IMR-90 (cell line): Measurements from ENCODE around the gene NRP1. TPM values are rescaled to one million over a fixed set of nuclear protein-coding genes. Genes with fewer than 3 reads are reported as not detected.

Source experiments
- ATAC-seq: fragments of 200-7000 bp; cut with Tn5 transposase; 2 replicates; pipeline ENCODE4 v1.9.1; 2020; ENCODE audit warnings: low read depth, mild to moderate bottlenecking, moderate library complexity
- BruUV-seq: library from RNA; stranded (reverse); fragments of 400-500 nt; replicated peaks from 2 replicates; lab custom pipeline; 2021; lab: Mats Ljungman, UMichigan
- CTCF ChIA-PET: fragments of 300-600 bp; formaldehyde crosslinking; extraction: SDS; loops from one replicate; lab custom pipeline; 2021; ENCODE audit warnings: antibody characterized with exemption; lab: Yijun Ruan, JAX
- POLR2A ChIA-PET: fragments of 300-600 bp; sonication (Branson Sonifier 250); formaldehyde crosslinking; loops from one replicate; lab custom pipeline; 2022; ENCODE audit warnings: antibody characterized with exemption; ENCODE audit not compliant: unreplicated experiment; lab: Charles Lee
- DNase-seq: peaks from one replicate; pipeline ENCODE4 v3.0.0; 2013
- H2AFZ ChIP-seq: replicated peaks from 2 replicates; pipeline ENCODE3; 2013; ENCODE audit warnings: low read length, mild to moderate bottlenecking; ENCODE audit not compliant: poor library complexity
- H2AK5ac ChIP-seq: 2 replicates; pipeline ENCODE4 v1.6.1; 2013; ENCODE audit warnings: low read depth, low read length, inconsistent platforms
- H2AK9ac ChIP-seq: replicated peaks from 2 replicates; pipeline ENCODE3; 2013; ENCODE audit warnings: mild to moderate bottlenecking, low read depth, low read length, moderate library complexity; ENCODE audit not compliant: poor library complexity
- H2BK120ac ChIP-seq: 2 replicates; pipeline ENCODE4 v1.6.1; 2013; ENCODE audit warnings: low read depth, low read length, inconsistent platforms
- H2BK15ac ChIP-seq: 3 replicates; pipeline ENCODE4 v1.6.1; 2013; ENCODE audit warnings: low read depth, low read length, inconsistent platforms
- H2BK20ac ChIP-seq: 2 replicates; pipeline ENCODE4 v1.6.1; 2013; ENCODE audit warnings: low read depth, mild to moderate bottlenecking, inconsistent platforms, low read length, moderate library complexity
- H2BK5ac ChIP-seq: 2 replicates; pipeline ENCODE4 v1.6.1; 2013; ENCODE audit warnings: mild to moderate bottlenecking, low read depth, low read length, inconsistent platforms; ENCODE audit not compliant: poor library complexity, severe bottlenecking
- H3K14ac ChIP-seq: replicated peaks from 2 replicates; pipeline ENCODE4 v1.6.1; 2013; ENCODE audit warnings: low read depth, low read length, inconsistent platforms
- H3K18ac ChIP-seq: 2 replicates; pipeline ENCODE4 v1.6.1; 2013; ENCODE audit warnings: low read depth, low read length, control low read depth
- H3K23ac ChIP-seq: 2 replicates; pipeline ENCODE4 v1.6.1; 2013; ENCODE audit warnings: low read depth, low read length, inconsistent platforms
- H3K27ac ChIP-seq: 2 replicates; pipeline ENCODE4 v1.5.1; 2013; ENCODE audit warnings: mild to moderate bottlenecking, control low read depth, low read length; ENCODE audit not compliant: insufficient read depth
- H3K27me3 ChIP-seq: 2 replicates; pipeline ENCODE4 v1.6.1; 2013; ENCODE audit warnings: low read length; ENCODE audit not compliant: control insufficient read depth, insufficient read depth
- H3K36me3 ChIP-seq: 2 replicates; pipeline ENCODE4 v1.6.1; 2013; ENCODE audit warnings: low read length, mixed read lengths; ENCODE audit not compliant: control insufficient read depth, insufficient read depth
- H3K4ac ChIP-seq: 2 replicates; pipeline ENCODE4 v1.6.1; 2013; ENCODE audit warnings: low read depth, low read length, inconsistent platforms
- H3K4me1 ChIP-seq: 2 replicates; pipeline ENCODE4 v1.6.1; 2013; ENCODE audit warnings: low read length, mixed read lengths; ENCODE audit not compliant: control insufficient read depth, insufficient read depth
- H3K4me2 ChIP-seq: 2 replicates; pipeline ENCODE4 v1.6.1; 2013; ENCODE audit warnings: low read depth, mild to moderate bottlenecking, control low read depth, low read length, moderate library complexity
- H3K4me3 ChIP-seq: 2 replicates; pipeline ENCODE4 v1.5.1; 2013; ENCODE audit warnings: low read depth, mild to moderate bottlenecking, control low read depth, low read length, moderate library complexity; ENCODE audit not compliant: insufficient read depth
- H3K56ac ChIP-seq: 2 replicates; pipeline ENCODE4 v1.6.1; 2013; ENCODE audit warnings: low read length, inconsistent platforms; ENCODE audit not compliant: insufficient read depth; ENCODE audit errors: extremely low read depth
- H3K79me1 ChIP-seq, 2 experiments: 2 replicates each; pipeline ENCODE4 v1.6.1; 2013; ENCODE audit warnings: low read length in 2 of 2, inconsistent platforms in 1 of 2, low read depth in 1 of 2
- H3K9ac ChIP-seq: 2 replicates; pipeline ENCODE4 v1.6.1; 2013; ENCODE audit warnings: low read depth, low read length, control low read depth
- H3K9me1 ChIP-seq: 2 replicates; pipeline ENCODE4 v1.6.1; 2013; ENCODE audit warnings: low read length, inconsistent platforms; ENCODE audit not compliant: insufficient read depth
- H3K9me3 ChIP-seq: 2 replicates; pipeline ENCODE4 v1.6.1; 2013; ENCODE audit warnings: low read length; ENCODE audit not compliant: control insufficient read depth, insufficient read depth
- H4K20me1 ChIP-seq: 2 replicates; pipeline ENCODE4 v1.6.1; 2013; ENCODE audit warnings: low read length, inconsistent platforms; ENCODE audit not compliant: insufficient read depth
- H4K5ac ChIP-seq: 2 replicates; pipeline ENCODE4 v1.6.1; 2013; ENCODE audit warnings: mild to moderate bottlenecking, low read depth, low read length, control low read depth
- H4K8ac ChIP-seq, 2 experiments: 2 replicates each; pipeline ENCODE4 v1.6.1; 2013; ENCODE audit warnings: low read depth in 2 of 2, low read length in 2 of 2, control low read depth in 1 of 2, inconsistent platforms in 1 of 2
- H4K91ac ChIP-seq: 2 replicates; pipeline ENCODE4 v1.6.1; 2013; ENCODE audit warnings: low read depth, low read length, inconsistent platforms; ENCODE audit not compliant: insufficient read depth
- CEBPB ChIP-seq: IDR thresholded peaks from 2 replicates; pipeline ENCODE4 v1.6.1; 2012; ENCODE audit warnings: low read depth, low read length, improper control_type of control experiment
- FOS ChIP-seq: fragments of 150-350 bp; IDR thresholded peaks from 2 replicates; pipeline ENCODE4 v1.6.1; 2016; ENCODE audit warnings: low read depth, low read length
- MAZ ChIP-seq: IDR thresholded peaks from 2 replicates; pipeline ENCODE4 v1.6.1; 2012; ENCODE audit warnings: low read depth, mild to moderate bottlenecking, low read length, improper control_type of control experiment, moderate library complexity, borderline replicate concordance
- MXI1 ChIP-seq: IDR thresholded peaks from 2 replicates; pipeline ENCODE4 v1.6.1; 2012; ENCODE audit warnings: low read depth, mild to moderate bottlenecking, low read length, moderate library complexity, borderline replicate concordance
- NFE2L2 ChIP-seq: fragments of 150-350 bp; IDR thresholded peaks from 2 replicates; pipeline ENCODE4 v1.6.1; 2016; ENCODE audit warnings: low read depth, mild to moderate bottlenecking, low read length
- RCOR1 ChIP-seq: IDR thresholded peaks from 2 replicates; pipeline ENCODE4 v1.6.1; 2012; ENCODE audit warnings: mild to moderate bottlenecking, low read length, improper control_type of control experiment; ENCODE audit not compliant: insufficient replicate concordance
- SMC3 ChIP-seq: fragments of 150-350 bp; IDR thresholded peaks from 2 replicates; pipeline ENCODE4 v1.6.1; 2016; ENCODE audit warnings: low read depth, mild to moderate bottlenecking, antibody characterized with exemption, low read length, moderate library complexity
- WGBS, 2 experiments: methylation state at CpG; one replicate each; pipeline versions ENCODE4 v1.1.5 to v1.1.7; 2013; ENCODE audit warnings: missing lambda C conversion rate in 2 of 2; ENCODE audit not compliant: insufficient read length in 1 of 2; ENCODE audit errors: extremely low coverage in 2 of 2; 5-methylcytosine and 5-hydroxymethylcytosine counted together
- dilution Hi-C: fragments of 300-500 bp; cut with HindIII; formaldehyde crosslinking; loops from one replicate; pipeline ENCODE4 v1.14.3; 2018; ENCODE audit warnings: low sequenced_read_pairs; ENCODE audit not compliant: unreplicated experiment
- in situ Hi-C: fragments of 300-500 bp; cut with MboI; formaldehyde crosslinking; loops from 3 replicates; pipeline ENCODE4 v1.14.3; 2019; ENCODE audit warnings: low sequenced_read_pairs, inconsistent platforms, mixed read lengths
- intact Hi-C: fragments of 100-400 bp; cut with micrococcal nuclease; formaldehyde crosslinking; loops from 2 replicates; pipeline ENCODE4 v1.10.0; 2022
- polyA plus RNA-seq, 3 experiments: library from polyadenylated mRNA; depleted of rRNA; stranded (reverse); fragments of >200 nt; gene quantifications; 2 replicates each; pipeline ENCODE4 v1.2.3, GENCODE V29; 2012; ENCODE audit warnings: low replicate concordance in 1 of 3
- total RNA-seq: library from RNA; depleted of rRNA; stranded (reverse); fragments of >200 nt; gene quantifications from 2 replicates; pipeline ENCODE4 v1.2.3, GENCODE V29; 2012
- TF ChIP-seq, protein P1 (sequence below): fragments of 150-350 bp; IDR thresholded peaks from 2 replicates; pipeline ENCODE4 v1.6.1; 2017; ENCODE audit warnings: mild to moderate bottlenecking, antibody characterized with exemption, low read length, low read depth

NRP1 gene
- total and polyA plus RNA-seq, 2 of the 4 experiments (the other 2 are of a cell fraction): 108 to 227 TPM

DNA sequence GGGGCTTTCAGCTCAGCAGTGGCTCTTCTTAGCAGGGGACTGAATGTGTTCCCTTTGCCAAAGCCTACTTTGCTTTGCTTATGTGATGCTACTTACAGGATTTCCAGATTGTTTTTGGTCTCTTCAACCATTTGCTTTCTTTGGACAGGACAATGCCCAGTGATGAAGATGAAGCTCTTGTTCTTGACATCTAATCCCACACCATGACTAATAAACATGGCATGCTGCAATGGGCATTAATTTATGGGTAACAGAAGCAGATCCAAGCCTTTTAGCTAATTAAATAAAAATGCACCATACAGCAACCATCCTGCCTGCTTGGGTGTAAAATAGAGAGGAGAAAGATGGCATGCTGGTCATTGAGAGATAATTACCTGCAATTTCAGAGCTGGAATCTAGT lies 200.9 kb downstream of the NRP1 start (continued):
- TF ChIP-seq, protein P1, sequence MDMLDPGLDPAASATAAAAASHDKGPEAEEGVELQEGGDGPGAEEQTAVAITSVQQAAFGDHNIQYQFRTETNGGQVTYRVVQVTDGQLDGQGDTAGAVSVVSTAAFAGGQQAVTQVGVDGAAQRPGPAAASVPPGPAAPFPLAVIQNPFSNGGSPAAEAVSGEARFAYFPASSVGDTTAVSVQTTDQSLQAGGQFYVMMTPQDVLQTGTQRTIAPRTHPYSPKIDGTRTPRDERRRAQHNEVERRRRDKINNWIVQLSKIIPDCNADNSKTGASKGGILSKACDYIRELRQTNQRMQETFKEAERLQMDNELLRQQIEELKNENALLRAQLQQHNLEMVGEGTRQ: no peak
- TF ChIP-seq NFE2L2 (no peak), MAZ (no peak)

DNA sequence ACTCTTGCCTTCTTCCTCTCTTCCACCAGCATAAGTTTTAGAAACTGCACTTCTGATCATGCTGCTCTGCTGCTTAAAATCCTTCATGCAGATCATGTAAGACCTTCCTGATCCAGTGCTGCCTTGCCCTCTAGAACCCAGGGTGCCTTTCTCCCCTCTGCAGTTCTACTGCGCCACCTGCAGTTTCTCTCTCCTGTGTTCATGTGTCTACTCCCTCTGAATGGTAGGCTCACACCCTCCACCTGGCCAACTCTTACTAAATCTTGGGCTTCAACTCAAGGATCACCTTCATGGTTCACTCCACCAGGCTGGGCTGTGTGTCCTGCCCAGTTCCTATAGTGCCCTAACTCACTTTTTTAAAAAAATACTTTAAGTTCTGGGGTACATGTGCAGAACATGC lies 201.8 kb downstream of the NRP1 start:
- 0 out of 2 replicates have a peak overlapping the region, but pooled peaks have one; percentile 2 for H3K14ac ChIP-seq
- TF ChIP-seq RCOR1 (no peak), MAZ (no peak), MXI1 (no peak), CEBPB (no peak), SMC3 (no peak), NFE2L2 (no peak), FOS (no peak)
- H3K56ac ChIP-seq: no peak overlapping the region
- no peak overlapping the region for H2AK9ac ChIP-seq
- dilution Hi-C loops: no loop called here
- DNase-seq (no peak), ATAC-seq (no peak)
- 0 out of 2 replicates have a peak overlapping the region, but pooled peaks have one; percentile 3 for H3K23ac ChIP-seq
- peak overlapping the region; percentile 9 for H2BK120ac ChIP-seq
- no peak overlapping the region for H3K9ac ChIP-seq
- no peak overlapping the region for H2AFZ ChIP-seq
- no peak overlapping the region for H3K27ac ChIP-seq
- H3K18ac ChIP-seq: peak overlapping the region; percentile 62
- CTCF ChIA-PET: interaction anchor here (0.6 kb wide), 1 partner anchor 28 kb away, joined by 5 read pairs; no protein-coding TSS in a partner anchor
- intact Hi-C loops: no loop called here
- H4K91ac ChIP-seq: peak overlapping the region; percentile 72
- H3K79me1 ChIP-seq: no peaks in the 10 kb centered on the region
- H2BK5ac ChIP-seq: no peak overlapping the region
- H3K36me3 ChIP-seq: no peaks in the 10 kb centered on the region
- H2BK20ac ChIP-seq: peak overlapping the region; percentile 71; the same call in 1 of the 2 replicates
- H4K20me1 ChIP-seq: no peaks in the 10 kb centered on the region
- no CpG with 5 or more reads among the region's 1 CpG for WGBS, 2 experiments
- BruUV-seq: no TSS peak
- H2BK15ac ChIP-seq: peak overlapping the region; percentile 90; the same call in 2 of the 3 replicates
- H2AK5ac ChIP-seq: peak overlapping the region; percentile 84
- H4K5ac ChIP-seq: peak overlapping the region; percentile 21; the same call in 1 of the 2 replicates
- H3K4me1 ChIP-seq: peaks cover 30% of the 10 kb centered on the region
- peak overlapping the region; percentile 48 for H3K4ac ChIP-seq
- POLR2A ChIA-PET: no interaction called here
- H3K4me2 ChIP-seq: no peak overlapping the region
- H3K9me1 ChIP-seq: peaks cover 27% of the 10 kb centered on the region
- H3K27me3 ChIP-seq: no peaks in the 10 kb centered on the region
- in situ Hi-C loops: no loop called here
- H4K8ac ChIP-seq: no peak overlapping the region; a peak in 2 of 4 replicates
- H3K9me3 ChIP-seq: no peaks in the 10 kb centered on the region
- H3K4me3 ChIP-seq: no peak overlapping the region
